Effector CD8-positive, alpha-beta T cell (primary cell): ENCODE data around the gene SLC25A29.

Experiments used
- DNase-seq: peaks from one replicate; lab custom pipeline; 2025; lab: John Stamatoyannopoulos, UW

SLC25A29 gene

GRCh38 chr14:100332071-100332639 lies 25.9 kb upstream of the SLC25A29 start:
- no peak for DNase-seq

DNA sequence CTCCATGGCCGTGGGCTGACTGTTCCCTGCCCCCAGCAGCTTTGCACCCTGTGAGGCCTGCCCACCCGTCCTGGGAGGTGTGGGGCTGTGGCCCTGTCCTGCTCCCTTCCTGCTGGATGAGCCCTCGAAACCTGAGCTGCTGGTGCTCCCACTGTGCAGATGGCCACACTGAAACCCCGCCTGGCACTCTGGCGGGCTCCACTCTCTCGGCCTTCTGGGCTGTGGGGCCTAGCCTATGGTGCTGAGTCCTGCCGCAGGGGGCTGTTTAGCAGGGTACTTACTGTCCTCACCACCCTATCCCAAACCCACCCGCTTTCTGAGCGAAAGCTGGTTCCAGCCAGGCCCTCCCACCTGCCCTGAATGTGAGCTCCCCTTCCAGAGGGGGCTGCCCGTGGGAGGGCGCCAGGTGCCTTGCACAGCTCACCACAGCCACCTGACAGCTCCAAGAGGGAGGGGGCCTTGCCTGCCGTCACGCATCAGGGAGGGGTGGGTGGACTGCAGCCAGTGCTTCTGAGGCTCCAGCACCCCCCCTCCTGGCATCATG lies 24.2 kb upstream of the SLC25A29 start:
- no peak for DNase-seq

GRCh38 chr14:100330007-100330344 lies 23.7 kb upstream of the SLC25A29 start:
- no peak for DNase-seq

- no peak for DNase-seq
Measured at GRCh38 chr14:100329233-100330006, 23.2 kb upstream of the SLC25A29 start.

- DNase-seq: no peak
Measured at GRCh38 chr14:100328495-100329163, 22.4 kb upstream of the SLC25A29 start.

- no peak for DNase-seq
Measured at GRCh38 chr14:100327128-100327527, 20.9 kb upstream of the SLC25A29 start.

- DNase-seq: no peak
Measured at GRCh38 chr14:100325958-100326357, 19.7 kb upstream of the SLC25A29 start.

- DNase-seq: no peak
Measured at GRCh38 chr14:100325231-100325632, 19.0 kb upstream of the SLC25A29 start.

DNA sequence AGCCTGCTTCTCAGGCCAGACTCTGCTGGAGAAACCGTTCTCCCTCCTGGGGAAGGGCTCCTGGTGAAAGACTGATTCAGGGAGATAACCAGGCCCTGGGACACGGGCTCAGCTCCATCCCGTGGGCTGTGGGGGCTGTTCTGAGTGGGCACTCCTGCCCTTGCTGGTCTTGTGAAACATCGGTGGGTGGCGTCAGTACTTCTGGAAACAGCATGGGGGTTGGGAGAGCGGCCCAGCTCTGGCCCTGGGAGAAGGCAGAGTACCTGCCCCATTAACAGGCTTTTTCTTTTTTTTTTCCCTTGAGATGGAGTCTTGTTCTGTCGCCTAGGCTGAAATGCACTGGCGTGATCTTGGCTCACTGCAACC lies 17.7 kb upstream of the SLC25A29 start:
- DNase-seq: no peak

- no peak for DNase-seq
Measured at GRCh38 chr14:100323121-100323941, 17.1 kb upstream of the SLC25A29 start, which contains the start of gene SLC25A47. Gene SLC25A47 (plus strand): TSS chr14:100323339. CDS start chr14:100323415, 76 bp downstream.

- no peak for DNase-seq
Measured at GRCh38 chr14:100322138-100322957, 16.1 kb upstream of the SLC25A29 start.

DNA sequence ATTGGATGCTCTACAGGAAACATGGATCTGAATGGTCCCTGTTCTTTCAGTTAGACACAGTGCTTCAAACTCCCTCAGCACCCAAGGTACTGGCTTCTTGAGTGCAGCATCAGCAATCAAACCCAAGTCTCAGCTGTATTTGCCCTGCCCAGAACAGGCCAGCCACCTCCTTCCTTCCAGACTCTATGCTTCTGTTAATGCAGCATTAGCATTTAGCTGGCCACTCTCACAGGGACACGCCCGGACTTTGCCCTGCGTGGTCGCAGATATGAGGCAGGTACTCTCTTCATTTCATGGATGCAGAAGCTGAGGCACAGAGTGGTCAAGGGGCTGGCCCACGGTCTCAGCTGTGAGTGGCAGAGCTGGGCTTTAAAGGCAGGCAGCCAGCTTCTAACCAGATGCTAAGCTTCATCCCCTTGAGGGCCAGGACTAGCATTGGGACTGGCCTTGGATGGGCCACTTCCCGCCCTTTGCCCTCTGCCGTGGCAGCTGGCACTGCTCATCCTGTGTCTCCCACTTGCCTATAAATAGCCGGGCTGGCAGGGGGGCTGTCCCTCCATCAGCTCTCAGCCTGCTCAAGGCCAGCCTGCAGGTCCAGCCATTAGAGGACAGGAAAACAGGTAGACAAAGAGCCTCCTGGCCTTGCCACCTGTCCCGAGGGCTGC lies 15.4 kb upstream of the SLC25A29 start:
- DNase-seq: no peak

DNA sequence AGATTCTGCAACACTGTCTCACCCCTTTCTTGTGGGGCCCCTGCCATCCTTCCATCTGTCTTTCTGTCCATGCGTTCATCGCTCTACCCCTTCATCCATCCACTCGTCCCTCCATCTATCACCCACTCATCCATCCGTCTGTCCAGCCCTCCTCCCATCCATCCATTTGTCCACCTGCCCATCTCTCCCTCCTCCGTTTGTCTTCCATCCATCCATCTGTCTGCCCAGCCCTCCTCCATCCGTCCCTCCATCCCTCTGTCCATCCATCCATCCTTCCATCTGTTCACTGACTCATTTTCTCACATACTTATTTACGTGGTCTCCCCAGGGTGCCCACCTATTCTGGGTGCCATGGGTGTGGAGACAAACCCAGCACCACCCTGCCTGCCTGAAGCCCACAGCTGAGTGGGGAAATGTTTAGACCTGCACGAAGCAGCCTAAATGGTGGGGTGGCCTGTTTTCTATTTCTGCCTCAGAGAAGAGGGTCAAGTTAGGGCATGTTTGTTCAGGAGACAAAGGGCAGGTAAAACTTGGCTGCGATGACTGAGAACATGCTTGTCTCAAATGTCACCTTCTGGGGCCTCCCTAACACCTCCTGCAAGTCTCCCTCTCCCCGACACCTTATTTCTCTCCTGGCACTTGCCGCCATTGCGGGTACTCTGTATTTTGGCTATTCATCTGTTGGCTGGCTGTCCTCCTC lies 14.1 kb upstream of the SLC25A29 start:
- no peak for DNase-seq

DNA sequence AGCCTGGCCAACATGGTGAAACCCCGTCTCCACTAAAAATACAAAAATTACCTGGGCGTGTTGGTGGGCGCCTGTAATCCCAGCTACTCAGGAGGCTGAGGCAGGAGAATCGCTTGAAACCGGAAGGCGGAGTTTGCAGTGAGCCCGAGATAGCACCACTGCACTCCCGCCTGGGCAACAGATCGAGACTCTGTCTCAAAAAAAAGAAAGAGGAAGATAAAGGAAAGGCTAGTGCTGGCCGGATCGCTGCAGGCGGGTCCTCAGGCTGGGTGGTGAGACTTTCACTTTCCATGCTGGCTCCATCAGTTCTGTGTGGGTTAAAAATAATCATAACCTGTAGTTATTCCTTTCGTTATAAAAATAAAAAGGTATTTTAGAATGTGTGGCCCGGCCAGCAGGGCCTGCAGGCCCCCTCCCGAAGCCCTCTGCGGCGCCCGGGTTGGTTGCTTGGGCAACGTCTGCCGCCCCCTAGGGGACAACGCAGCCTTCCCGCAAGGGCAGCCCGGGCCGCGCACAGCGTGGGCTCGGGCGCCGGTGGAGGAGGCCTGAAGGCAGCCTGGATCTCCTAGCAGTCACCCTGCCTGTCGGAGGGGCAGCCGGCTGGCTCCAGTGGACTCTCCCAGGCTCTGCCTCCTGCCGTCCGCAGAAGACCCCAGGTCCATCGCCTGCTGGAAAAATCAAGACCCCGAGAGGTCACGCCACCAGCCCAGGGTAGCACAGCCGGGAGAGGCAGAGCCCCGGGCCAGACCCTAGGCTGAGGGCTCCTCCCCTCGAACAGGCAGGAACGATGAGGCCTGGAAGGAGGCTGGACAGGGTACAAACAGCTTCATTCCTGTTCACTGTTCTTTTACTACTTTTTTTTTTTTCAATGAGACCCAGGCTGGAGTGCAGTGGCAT lies 11.9 kb upstream of the SLC25A29 start:
- DNase-seq: peak; percentile 55

GRCh38 chr14:100317389-100317788 lies 11.1 kb upstream of the SLC25A29 start:
- no peak for DNase-seq

DNA sequence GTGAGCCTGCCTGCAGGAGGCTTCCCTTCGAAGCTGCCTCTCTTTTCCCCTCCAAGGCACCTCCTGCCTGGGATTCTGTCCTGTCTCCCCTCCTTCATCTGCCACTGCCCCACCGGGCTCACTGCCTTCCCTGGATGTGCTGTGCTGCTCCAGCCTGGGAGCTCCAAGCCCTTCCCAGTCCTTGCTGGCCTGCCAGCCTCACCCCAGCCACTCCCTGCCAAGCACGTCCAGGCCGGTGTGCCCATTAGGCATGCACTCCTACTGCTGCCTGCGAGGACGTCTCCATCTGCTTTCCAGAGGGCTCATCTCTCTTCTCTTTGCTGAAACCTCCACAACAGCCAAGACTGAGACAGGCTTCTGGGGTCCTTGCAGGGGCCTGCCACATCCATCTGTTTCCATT lies 8.5 kb upstream of the SLC25A29 start:
- no peak for DNase-seq

GRCh38 chr14:100313464-100314230 lies 7.4 kb upstream of the SLC25A29 start:
- DNase-seq: no peak

GRCh38 chr14:100312877-100313400 lies 6.7 kb upstream of the SLC25A29 start:
- DNase-seq: no peak
